GM18508 (cell line): Measurements from ENCODE around the gene ZC3H12D.
"Not testable (repeated sequence)": the region's sequence is repeated elsewhere in the genome, so short reads cannot be mapped to it uniquely, and the experiment has no call there.

Experiments
- ATAC-seq: cut with Tn5 transposase; IDR thresholded peaks from one replicate; pipeline ENCODE4 v1.9.1; 2021; ENCODE audit warnings: moderate number of reproducible peaks; ENCODE audit not compliant: insufficient read depth, unreplicated experiment

ZC3H12D gene

GRCh38 chr6:149484733-149485700 lies at the start of gene ZC3H12D:
Gene ZC3H12D, minus strand, starts transcription at chr6:149485014. Its CDS starts 10,471 bp downstream, at chr6:149474543.
- peak; percentile 36 for ATAC-seq

- no peak for ATAC-seq
Observed at GRCh38 chr6:149529650-149530049, 44.8 kb upstream of the ZC3H12D start.

- no peak for ATAC-seq
Observed at GRCh38 chr6:149515494-149515893, 30.7 kb upstream of the ZC3H12D start.

- ATAC-seq: no peak
Observed at GRCh38 chr6:149513915-149514314, 29.1 kb upstream of the ZC3H12D start.

GRCh38 chr6:149510793-149511512 lies 26.1 kb upstream of the ZC3H12D start:
- ATAC-seq: no peak

- no peak for ATAC-seq
Observed at GRCh38 chr6:149508485-149508884, 23.7 kb upstream of the ZC3H12D start.

- ATAC-seq: no peak
Observed at GRCh38 chr6:149503872-149504271, 19.1 kb upstream of the ZC3H12D start.

GRCh38 chr6:149503276-149503675 lies 18.5 kb upstream of the ZC3H12D start:
- ATAC-seq: no peak

GRCh38 chr6:149501768-149502167 lies 17.0 kb upstream of the ZC3H12D start:
- ATAC-seq: no peak

GRCh38 chr6:149501201-149501600 lies 16.4 kb upstream of the ZC3H12D start:
- ATAC-seq: no peak

GRCh38 chr6:149500096-149500495 lies 15.3 kb upstream of the ZC3H12D start:
- no peak for ATAC-seq

GRCh38 chr6:149499066-149499465 lies 14.3 kb upstream of the ZC3H12D start:
- no peak for ATAC-seq

- ATAC-seq: no peak
Observed at GRCh38 chr6:149497365-149497764, 12.6 kb upstream of the ZC3H12D start.

- ATAC-seq: not testable (repeated sequence)
Observed at GRCh38 chr6:149496597-149496996, 11.8 kb upstream of the ZC3H12D start.

- ATAC-seq: not testable (repeated sequence)
Observed at GRCh38 chr6:149495349-149496016, 10.7 kb upstream of the ZC3H12D start.

GRCh38 chr6:149494810-149495209 lies 10.0 kb upstream of the ZC3H12D start:
- ATAC-seq: not testable (repeated sequence)

GRCh38 chr6:149493761-149494320 lies 9.0 kb upstream of the ZC3H12D start:
- no peak for ATAC-seq

GRCh38 chr6:149492798-149493343 lies 8.1 kb upstream of the ZC3H12D start:
- no peak for ATAC-seq

- ATAC-seq: no peak
Observed at GRCh38 chr6:149489967-149490366, 5.2 kb upstream of the ZC3H12D start.

- no peak for ATAC-seq
Observed at GRCh38 chr6:149488815-149489214, 4.0 kb upstream of the ZC3H12D start.
